ENCODE measurements around the gene SCGB1C2. TPM values are rescaled to one million over a fixed set of nuclear protein-coding genes. Genes with fewer than 3 reads are reported as not detected.

Gene SCGB1C2
- total and polyA plus RNA-seq, 2 donors (not counting 3 experiments of a cell fraction or from before 2014, with no cell fraction given) = not detected

- dilution Hi-C loops (cut with MboI; ENCODE audit: extremely low pct_ligation_motif_present, low sequenced_read_pairs) = no loop called here
- intact Hi-C loops (cut with micrococcal nuclease) = no loop called here
Observed at GRCh38 chr17:151004-151403, 13.6 kb downstream of the SCGB1C2 start.

GRCh38 chr17:151886-152859 lies 14.8 kb downstream of the SCGB1C2 start:
- Histone ChIP-seq H3K9ac (replicated peaks; ENCODE audit: extremely low read depth, insufficient read depth, low read length) (no peak overlapping the region), H3K4me3 (replicated peaks in 1 of 3; ENCODE audit: insufficient read depth in 1 of 3, low read depth in 1 of 3, low read length in 3 of 3) (no peak overlapping the region), H3K4me1 (ENCODE audit: control insufficient read depth, extremely low read depth, insufficient read depth, low read length) (peaks cover 8% of the 10 kb centered on the region), H3K36me3 (ENCODE audit: control insufficient read depth in 2 of 2, extremely low read depth in 1 of 2, insufficient read depth in 2 of 2, low read length in 2 of 2) (no peaks in the 10 kb centered on the region), H3K79me2 (ENCODE audit: control insufficient read depth, insufficient read depth, low read length) (no peaks in the 10 kb centered on the region), H3K9me3 (replicated peaks; ENCODE audit: control insufficient read depth, insufficient read depth, low read length) (no peaks in the 10 kb centered on the region), H2AFZ (ENCODE audit: low read depth, low read length) (no peak overlapping the region), H3K27ac (ENCODE audit: insufficient read depth, low read depth, low read length) (no peak overlapping the region), H3K27me3 (ENCODE audit: control insufficient read depth in 2 of 2, insufficient read depth in 2 of 2, low read length in 2 of 2) (no peaks in the 10 kb centered on the region), H4K20me1 (replicated peaks; ENCODE audit: control insufficient read depth, extremely low read depth, insufficient read depth, low read length) (no peaks in the 10 kb centered on the region), H3K4me2 (ENCODE audit: insufficient read depth, low read length) (no peak overlapping the region), H3K9me1 (replicated peaks; ENCODE audit: control insufficient read depth, extremely low read depth, insufficient read depth, low read length) (no peaks in the 10 kb centered on the region)
- intact Hi-C loops (cut with micrococcal nuclease) (no loop called here), dilution Hi-C loops (cut with MboI; ENCODE audit: extremely low pct_ligation_motif_present, low sequenced_read_pairs) (no loop called here)
- TF ChIP-seq POLR2A (IDR thresholded peaks at IDR 0.05; ENCODE audit: low read depth, low read length) (no peak), JUN (IDR thresholded peaks at IDR 0.05; ENCODE audit: borderline replicate concordance, insufficient read depth, insufficient read length, low read depth) (no peak), POLR2AphosphoS5 (IDR thresholded peaks at IDR 0.05; ENCODE audit: insufficient read depth, low read depth, low read length) (no peak), EZH2 (IDR thresholded peaks at IDR 0.05; ENCODE audit: borderline replicate concordance, low read depth, low read length, severe bottlenecking) (no peak), MYC (IDR thresholded peaks at IDR 0.05; ENCODE audit: low read depth, low read length) (no peak), GATA2 (IDR thresholded peaks at IDR 0.05; ENCODE audit: insufficient read depth, insufficient read length, low read depth, low read length) (no peak), MAX (IDR thresholded peaks at IDR 0.05; ENCODE audit: insufficient read depth, insufficient read length) (no peak), CTCF (IDR thresholded peaks at IDR 0.05; ENCODE audit: extremely low read depth in 1 of 2, insufficient read depth in 1 of 2, low read depth in 1 of 2, low read length in 2 of 2) (no peak), FOS (IDR thresholded peaks at IDR 0.05; ENCODE audit: borderline replicate concordance, insufficient read depth, low read length) (no peak)
- FAIRE-seq (no peak), DNase-seq (ENCODE audit: low read depth, low spot score) (peak; percentile 15)
- no TSS peak for BruUV-seq (replicated peaks)
- POLR2A ChIA-PET = no interaction called here
- CTCF ChIA-PET = interaction anchor here (0.7 to 1.1 kb wide), 2 partner anchors 234 to 548 kb away, joined by 3 to 6 read pairs; no protein-coding TSS in a partner anchor

More at GRCh38 chr17:151004-151403, 13.6 kb downstream of the SCGB1C2 start:
- H3K36me3 ChIP-seq (ENCODE audit: control insufficient read depth in 2 of 2, extremely low read depth in 1 of 2, insufficient read depth in 2 of 2, low read length in 2 of 2) = no peaks in the 10 kb centered on the region
- no peaks in the 10 kb centered on the region for H3K27me3 ChIP-seq (ENCODE audit: control insufficient read depth in 2 of 2, insufficient read depth in 2 of 2, low read length in 2 of 2)
- peaks cover 8% of the 10 kb centered on the region for H3K4me1 ChIP-seq (ENCODE audit: control insufficient read depth, extremely low read depth, insufficient read depth, low read length)
- H4K20me1 ChIP-seq (replicated peaks; ENCODE audit: control insufficient read depth, extremely low read depth, insufficient read depth, low read length) = no peaks in the 10 kb centered on the region
- no peak for FAIRE-seq
- BruUV-seq (replicated peaks) = no TSS peak
- no peak for DNase-seq (ENCODE audit: low read depth, low spot score)
- no peaks in the 10 kb centered on the region for H3K9me3 ChIP-seq (replicated peaks; ENCODE audit: control insufficient read depth, insufficient read depth, low read length)
- no peak for TF ChIP-seq EZH2 (IDR thresholded peaks at IDR 0.05; ENCODE audit: borderline replicate concordance, low read depth, low read length, severe bottlenecking)
- ChIA-PET CTCF (no interaction called here), POLR2A (no interaction called here)
- no peak overlapping the region for H2AFZ ChIP-seq (ENCODE audit: low read depth, low read length)
- H3K79me2 ChIP-seq (ENCODE audit: control insufficient read depth, insufficient read depth, low read length) = no peaks in the 10 kb centered on the region
- no peak overlapping the region for H3K27ac ChIP-seq (ENCODE audit: insufficient read depth, low read depth, low read length)
- H3K4me3 ChIP-seq (replicated peaks in 1 of 3; ENCODE audit: insufficient read depth in 1 of 3, low read depth in 1 of 3, low read length in 3 of 3) = no peak overlapping the region
- no peaks in the 10 kb centered on the region for H3K9me1 ChIP-seq (replicated peaks; ENCODE audit: control insufficient read depth, extremely low read depth, insufficient read depth, low read length)
- H3K9ac ChIP-seq (replicated peaks; ENCODE audit: extremely low read depth, insufficient read depth, low read length) = no peak overlapping the region
- no peak overlapping the region for H3K4me2 ChIP-seq (ENCODE audit: insufficient read depth, low read length)
